OCI-LY3 (cell line): Measurements from ENCODE around the gene SERPINI1.

Experiments used
- H2AFZ ChIP-seq: fragments of 200-600, 300-600 bp; shearing (Covaris generic); 2 replicates; pipeline ENCODE4 v1.6.0; 2014; ENCODE audit warnings: antibody characterized with exemption, low read depth, low read length
- H3K27ac ChIP-seq: fragments of 200-600, 300-600 bp; sonication (generic); 2 replicates; pipeline ENCODE4 v1.5.1; 2014; ENCODE audit warnings: mild to moderate bottlenecking, low read length, moderate library complexity, mixed read lengths
- H3K27me3 ChIP-seq: fragments of 200-600, 300-600 bp; sonication (generic); 2 replicates; pipeline ENCODE4 v1.6.1; 2014; ENCODE audit warnings: low read depth, low read length, mixed read lengths
- H3K36me3 ChIP-seq: fragments of 200-600, 300-600 bp; sonication (generic); replicated peaks from 2 replicates; pipeline ENCODE3; 2014; ENCODE audit warnings: low read depth, low read length, mixed read lengths
- H3K4me1 ChIP-seq: fragments of 300-600, 200-600 bp; sonication (generic); 2 replicates; pipeline ENCODE4 v1.6.1; 2014; ENCODE audit warnings: low read length, mixed read lengths
- H3K4me2 ChIP-seq: fragments of 200-600, 300-600 bp; sonication (generic); 2 replicates; pipeline ENCODE4 v1.6.1; 2014; ENCODE audit warnings: low read length, mixed read lengths
- H3K4me3 ChIP-seq: fragments of 300-600, 200-600 bp; sonication (generic); 2 replicates; pipeline ENCODE4 v1.5.1; 2014; ENCODE audit warnings: antibody characterized with exemption, mild to moderate bottlenecking, low read length, moderate library complexity
- H3K79me2 ChIP-seq: fragments of 300-600, 200-600 bp; shearing (Covaris generic); 2 replicates; pipeline ENCODE4 v1.6.1; 2014; ENCODE audit warnings: mild to moderate bottlenecking, low read length, mixed read lengths
- H3K9ac ChIP-seq: fragments of 300-600, 200-600 bp; shearing (Covaris generic); 2 replicates; pipeline ENCODE4 v1.6.0; 2014; ENCODE audit warnings: mild to moderate bottlenecking, low read length, moderate library complexity
- H3K9me3 ChIP-seq: fragments of 200-600, 300-600 bp; shearing (Covaris generic); 2 replicates; pipeline ENCODE4 v1.6.1; 2014; ENCODE audit warnings: low read length, mixed read lengths; ENCODE audit not compliant: insufficient read depth
- H4K20me1 ChIP-seq: fragments of 200-600, 300-600 bp; sonication (generic); 2 replicates; pipeline ENCODE4 v1.6.1; 2016; ENCODE audit warnings: low read length, mixed read lengths; ENCODE audit not compliant: insufficient read depth
- EZH2phosphoT487 ChIP-seq: fragments of 200-600 bp; shearing (Covaris generic); IDR thresholded peaks from 2 replicates; pipeline ENCODE4 v1.6.1; 2018; ENCODE audit warnings: antibody characterized with exemption, mixed run types, low read depth
- TF ChIP-seq, protein P1 (sequence below): fragments of 200-600, 300-600 bp; sonication (generic); IDR thresholded peaks from 2 replicates; pipeline ENCODE4 v1.5.1; 2014; ENCODE audit warnings: antibody characterized with exemption, low read length, low read depth

The SERPINI1 gene

GRCh38 chr3:167718582-167718981 is 16.9 kb upstream of the SERPINI1 start:
- no peaks in the 10 kb centered on the region for H3K27me3 ChIP-seq
- H4K20me1 ChIP-seq: peaks cover 42% of the 10 kb centered on the region
- no peaks in the 10 kb centered on the region for H3K9me3 ChIP-seq
- H2AFZ ChIP-seq: no peak overlapping the region
- no peak overlapping the region for H3K4me3 ChIP-seq
- no peak overlapping the region for H3K4me2 ChIP-seq
- TF ChIP-seq, protein P1, sequence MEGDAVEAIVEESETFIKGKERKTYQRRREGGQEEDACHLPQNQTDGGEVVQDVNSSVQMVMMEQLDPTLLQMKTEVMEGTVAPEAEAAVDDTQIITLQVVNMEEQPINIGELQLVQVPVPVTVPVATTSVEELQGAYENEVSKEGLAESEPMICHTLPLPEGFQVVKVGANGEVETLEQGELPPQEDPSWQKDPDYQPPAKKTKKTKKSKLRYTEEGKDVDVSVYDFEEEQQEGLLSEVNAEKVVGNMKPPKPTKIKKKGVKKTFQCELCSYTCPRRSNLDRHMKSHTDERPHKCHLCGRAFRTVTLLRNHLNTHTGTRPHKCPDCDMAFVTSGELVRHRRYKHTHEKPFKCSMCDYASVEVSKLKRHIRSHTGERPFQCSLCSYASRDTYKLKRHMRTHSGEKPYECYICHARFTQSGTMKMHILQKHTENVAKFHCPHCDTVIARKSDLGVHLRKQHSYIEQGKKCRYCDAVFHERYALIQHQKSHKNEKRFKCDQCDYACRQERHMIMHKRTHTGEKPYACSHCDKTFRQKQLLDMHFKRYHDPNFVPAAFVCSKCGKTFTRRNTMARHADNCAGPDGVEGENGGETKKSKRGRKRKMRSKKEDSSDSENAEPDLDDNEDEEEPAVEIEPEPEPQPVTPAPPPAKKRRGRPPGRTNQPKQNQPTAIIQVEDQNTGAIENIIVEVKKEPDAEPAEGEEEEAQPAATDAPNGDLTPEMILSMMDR: no peak
- TF ChIP-seq EZH2phosphoT487: no peak
- peaks cover 29% of the 10 kb centered on the region for H3K36me3 ChIP-seq
- H3K27ac ChIP-seq: no peak overlapping the region
- H3K4me1 ChIP-seq: no peaks in the 10 kb centered on the region
- peaks cover 57% of the 10 kb centered on the region for H3K79me2 ChIP-seq
- no peak overlapping the region for H3K9ac ChIP-seq

- Histone ChIP-seq H3K9me3 (no peaks in the 10 kb centered on the region), H3K27ac (no peak overlapping the region), H3K4me3 (no peak overlapping the region), H2AFZ (no peak overlapping the region), H3K79me2 (peaks cover 77% of the 10 kb centered on the region), H4K20me1 (peaks cover 50% of the 10 kb centered on the region), H3K4me1 (peaks cover 12% of the 10 kb centered on the region), H3K4me2 (no peak overlapping the region), H3K9ac (no peak overlapping the region), H3K27me3 (no peaks in the 10 kb centered on the region), H3K36me3 (peaks cover 19% of the 10 kb centered on the region)
- TF ChIP-seq EZH2phosphoT487: no peak
- TF ChIP-seq, protein P1: no peak
Observed at GRCh38 chr3:167723025-167723512, 12.5 kb upstream of the SERPINI1 start.

GRCh38 chr3:167723872-167724271 is 11.6 kb upstream of the SERPINI1 start:
- Histone ChIP-seq H3K27ac (no peak overlapping the region), H3K79me2 (peaks cover 85% of the 10 kb centered on the region), H3K36me3 (peaks cover 11% of the 10 kb centered on the region), H3K27me3 (no peaks in the 10 kb centered on the region), H3K4me2 (no peak overlapping the region), H3K4me3 (no peak overlapping the region), H3K9ac (no peak overlapping the region), H2AFZ (no peak overlapping the region), H3K9me3 (no peaks in the 10 kb centered on the region), H3K4me1 (peaks cover 12% of the 10 kb centered on the region), H4K20me1 (peaks cover 58% of the 10 kb centered on the region)
- TF ChIP-seq, protein P1: no peak
- TF ChIP-seq EZH2phosphoT487: no peak

GRCh38 chr3:167728176-167728575 is 7.3 kb upstream of the SERPINI1 start:
- H3K36me3 ChIP-seq: peaks cover 2% of the 10 kb centered on the region
- no peak overlapping the region for H2AFZ ChIP-seq
- no peaks in the 10 kb centered on the region for H3K27me3 ChIP-seq
- H3K4me3 ChIP-seq: no peak overlapping the region
- peaks cover 73% of the 10 kb centered on the region for H4K20me1 ChIP-seq
- no peak overlapping the region for H3K27ac ChIP-seq
- H3K79me2 ChIP-seq: peaks cover 96% of the 10 kb centered on the region
- no peak overlapping the region for H3K4me2 ChIP-seq
- no peak overlapping the region for H3K9ac ChIP-seq
- peaks cover 17% of the 10 kb centered on the region for H3K4me1 ChIP-seq
- TF ChIP-seq, protein P1: no peak
- no peak for TF ChIP-seq EZH2phosphoT487
- no peaks in the 10 kb centered on the region for H3K9me3 ChIP-seq
